Stimulated activated CD4-positive, alpha-beta T cell treated with anti-CD3 and anti-CD28 coated beads, TNF-alpha, amount 100 ng/mL, for 48 hours (primary cell): ENCODE data around the gene GABRP.
"Not testable (repeated sequence)": the region's sequence is repeated elsewhere in the genome, so short reads cannot be mapped to it uniquely, and the experiment has no call there.

Experiments used
- DNase-seq, 3 donors: peaks; one replicate each; pipeline ENCODE4 v3.0.0-alpha.2; 2020; ENCODE audit warnings: low read depth in 3 of 3

Gene GABRP

GRCh38 chr5:170792878-170793277 is 9.4 kb downstream of the GABRP start:
- DNase-seq, result no peak

- DNase-seq, result no peak
Measured at GRCh38 chr5:170795154-170795553, 11.6 kb downstream of the GABRP start.

GRCh38 chr5:170805666-170806065 is 22.1 kb downstream of the GABRP start:
- DNase-seq, result no peak

- no peak for DNase-seq
Measured at GRCh38 chr5:170809551-170809950, 26.0 kb downstream of the GABRP start.

- DNase-seq, result no peak
Measured at GRCh38 chr5:170811719-170812118, 28.2 kb downstream of the GABRP start.

GRCh38 chr5:170813231-170813630 is 29.7 kb downstream of the GABRP start:
- no peak for DNase-seq

- no peak for DNase-seq
Measured at GRCh38 chr5:170817195-170817594, 33.7 kb downstream of the GABRP start.

- DNase-seq, result no peak
Measured at GRCh38 chr5:170818232-170818631, 34.7 kb downstream of the GABRP start.

GRCh38 chr5:170819824-170820223 is 36.3 kb downstream of the GABRP start:
- no peak for DNase-seq

GRCh38 chr5:170821257-170821800 is 37.8 kb downstream of the GABRP start:
- DNase-seq, result no peak

- no peak for DNase-seq
Measured at GRCh38 chr5:170826117-170826516, 42.6 kb downstream of the GABRP start.

- DNase-seq, result no peak
Measured at GRCh38 chr5:170832241-170832640, 48.7 kb downstream of the GABRP start.

GRCh38 chr5:170833981-170834380 is 50.5 kb downstream of the GABRP start:
- not testable (repeated sequence) for DNase-seq

GRCh38 chr5:170836226-170836625 is 52.7 kb downstream of the GABRP start:
- no peak for DNase-seq

GRCh38 chr5:170843870-170844269 is 60.3 kb downstream of the GABRP start:
- no peak for DNase-seq

- DNase-seq, result no peak
Measured at GRCh38 chr5:170844651-170845050, 61.1 kb downstream of the GABRP start.

- DNase-seq, result no peak
Measured at GRCh38 chr5:170846416-170846815, 62.9 kb downstream of the GABRP start.

- DNase-seq, result no peak
Measured at GRCh38 chr5:170846846-170847245, 63.3 kb downstream of the GABRP start.

GRCh38 chr5:170848033-170848432 is 64.5 kb downstream of the GABRP start:
- DNase-seq, result no peak

GRCh38 chr5:170849374-170849773 is 65.8 kb downstream of the GABRP start:
- no peak for DNase-seq

- DNase-seq, result no peak
Measured at GRCh38 chr5:170854566-170854965, 71.0 kb downstream of the GABRP start.

GRCh38 chr5:170857066-170857465 is 73.5 kb downstream of the GABRP start:
- no peak for DNase-seq

GRCh38 chr5:170860415-170860814 is 76.9 kb downstream of the GABRP start:
- no peak for DNase-seq
